Right forelimb (tissue), 1 donor: Measurements from ENCODE around the gene PRSS36.
"Not testable (repeated sequence)": the region's sequence is repeated elsewhere in the genome, so short reads cannot be mapped to it uniquely, and the experiment has no call there.

Experiments used
- DNase-seq: peaks from one replicate; pipeline ENCODE4 v3.0.0-alpha.2; 2018

Gene PRSS36

GRCh38 chr16:31118223-31119155, 31.4 kb downstream of the PRSS36 start:
- no peak for DNase-seq

GRCh38 chr16:31117384-31118222, 32.3 kb downstream of the PRSS36 start, which contains the start of gene KAT8:
Gene KAT8, plus strand, starts transcription at chr16:31117664. Its CDS starts 18 bp downstream, at chr16:31117682.
- peak; percentile 99 for DNase-seq

GRCh38 chr16:31114468-31114867, 35.4 kb downstream of the PRSS36 start:
- no peak for DNase-seq

GRCh38 chr16:31113121-31114120, 36.4 kb downstream of the PRSS36 start:
- no peak for DNase-seq

GRCh38 chr16:31112711-31113110, 37.2 kb downstream of the PRSS36 start:
- DNase-seq = no peak

- DNase-seq = no peak
Measured at GRCh38 chr16:31111881-31112466, 37.9 kb downstream of the PRSS36 start.

- DNase-seq = no peak
Measured at GRCh38 chr16:31110106-31111034, 39.5 kb downstream of the PRSS36 start.

GRCh38 chr16:31109622-31110021, 40.2 kb downstream of the PRSS36 start:
- DNase-seq = no peak

- no peak for DNase-seq
Measured at GRCh38 chr16:31108794-31109558, 40.9 kb downstream of the PRSS36 start.

- DNase-seq = peak; percentile 81
Measured at GRCh38 chr16:31108035-31108793, 41.7 kb downstream of the PRSS36 start, which contains the start of gene BCKDK. Gene BCKDK, plus strand, starts transcription at chr16:31108386. Its CDS starts 838 bp downstream, at chr16:31109224.

GRCh38 chr16:31107465-31107867, 42.4 kb downstream of the PRSS36 start:
- DNase-seq = no peak

- no peak for DNase-seq
Measured at GRCh38 chr16:31106509-31107464, 43.1 kb downstream of the PRSS36 start.

- DNase-seq = peak; percentile 86
Measured at GRCh38 chr16:31105677-31106213, 44.1 kb downstream of the PRSS36 start.

GRCh38 chr16:31100876-31101641, 48.8 kb downstream of the PRSS36 start:
- not testable (repeated sequence) for DNase-seq

- DNase-seq = no peak
Measured at GRCh38 chr16:31099860-31100638, 49.8 kb downstream of the PRSS36 start.
